Inflammatory macrophage treated with lipopolysaccharide for 1 hour (primary cell): ENCODE measurements around the gene IQSEC3.
"Not testable (repeated sequence)": the region's sequence is repeated elsewhere in the genome, so short reads cannot be mapped to it uniquely, and the experiment has no call there.

Experiments
- DNase-seq, 2 donors: peaks; one replicate each; pipeline ENCODE4 v3.0.0-alpha.2; 2020 to 2022

Gene IQSEC3

DNA sequence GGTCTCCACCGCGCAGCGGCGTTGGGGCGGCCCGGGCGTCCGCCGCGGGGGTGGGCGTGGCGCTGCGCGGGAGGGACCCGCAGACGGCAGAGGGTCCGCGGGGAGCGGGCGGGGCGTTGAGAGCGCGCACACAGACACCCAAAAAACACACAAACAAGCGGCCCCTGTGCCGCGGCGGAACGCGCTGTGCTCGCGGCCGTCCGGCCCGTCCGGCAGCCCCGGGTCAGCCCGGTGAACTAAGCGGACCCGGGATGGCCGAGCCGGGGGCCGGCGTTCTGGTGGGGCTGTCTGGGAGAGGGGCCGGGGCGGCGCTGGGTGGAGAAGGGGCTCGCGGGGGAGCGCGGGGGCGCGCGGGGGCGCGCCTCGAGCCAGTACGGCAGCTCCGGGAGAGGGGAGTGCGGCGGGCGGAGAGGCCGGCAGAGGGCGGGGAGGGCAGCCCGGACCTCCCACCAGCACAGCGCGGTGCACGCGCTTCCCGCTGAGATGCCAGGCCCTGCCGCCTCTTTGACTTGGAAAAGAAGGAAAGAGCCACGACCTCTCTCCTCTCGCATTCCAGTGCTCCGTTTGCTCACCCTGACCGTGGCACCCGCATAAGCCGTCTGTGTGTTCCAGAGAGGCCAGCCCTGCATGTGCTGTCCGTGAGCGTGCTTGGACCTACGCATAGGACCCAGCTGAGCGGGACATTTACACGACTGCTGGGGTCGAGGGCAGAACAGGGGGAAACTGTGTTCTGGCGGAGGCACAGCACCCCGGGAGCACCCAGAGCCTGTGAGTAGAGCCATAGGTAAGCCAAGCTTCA lies 137.1 kb downstream of the IQSEC3 start:
- DNase-seq, result no peak

DNA sequence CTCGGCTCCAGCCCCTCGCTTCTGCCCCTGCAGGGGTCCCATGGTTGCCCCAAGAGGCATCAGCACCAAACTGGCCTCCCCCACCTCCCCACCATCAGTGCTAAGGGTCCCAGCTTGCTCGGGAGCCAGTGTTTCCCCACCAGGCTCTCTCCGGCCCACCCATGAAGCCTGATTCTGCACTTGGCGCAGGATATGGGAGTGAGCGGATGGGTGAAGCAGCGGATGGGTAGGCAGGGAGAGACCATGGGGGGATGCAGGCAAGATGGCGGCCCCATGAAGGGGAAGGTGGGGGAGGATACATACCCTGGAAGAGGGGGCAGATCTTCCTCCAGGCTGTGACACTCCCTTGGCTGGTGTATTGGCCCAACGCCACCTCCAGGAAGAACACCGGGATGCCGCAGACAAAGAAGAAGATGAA lies 137.7 kb downstream of the IQSEC3 start:
- DNase-seq, result no peak

GRCh38 chr12:205026-205425 lies 138.5 kb downstream of the IQSEC3 start:
- DNase-seq, result no peak

- DNase-seq, result no peak
Measured at GRCh38 chr12:206746-207440, 140.3 kb downstream of the IQSEC3 start.

- no peak for DNase-seq
Measured at GRCh38 chr12:207804-208203, 141.2 kb downstream of the IQSEC3 start.

GRCh38 chr12:208813-209212 lies 142.2 kb downstream of the IQSEC3 start:
- DNase-seq, result no peak

- DNase-seq, result no peak
Measured at GRCh38 chr12:209246-209645, 142.7 kb downstream of the IQSEC3 start.

DNA sequence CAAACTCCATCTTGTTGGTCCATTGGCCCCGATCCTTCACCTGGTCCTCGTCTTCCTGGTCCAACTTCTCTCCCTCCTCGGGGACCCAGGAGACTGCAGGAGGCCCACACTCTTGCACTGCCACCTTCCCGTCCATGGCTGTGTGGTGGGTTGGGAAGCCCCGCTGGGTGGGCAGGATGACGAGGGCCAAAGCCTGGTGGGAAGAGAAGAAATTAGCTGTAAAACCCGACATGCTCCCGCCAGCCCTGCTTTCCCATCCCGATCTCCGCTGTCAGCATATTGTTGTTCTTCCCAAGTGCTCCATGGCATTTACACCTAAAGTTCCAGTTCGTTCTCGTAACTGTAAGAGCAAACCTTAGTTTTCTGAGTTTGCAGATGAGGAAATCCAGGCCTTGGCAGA lies 143.3 kb downstream of the IQSEC3 start:
- no peak for DNase-seq

GRCh38 chr12:210277-211141 lies 143.9 kb downstream of the IQSEC3 start:
- no peak for DNase-seq

DNA sequence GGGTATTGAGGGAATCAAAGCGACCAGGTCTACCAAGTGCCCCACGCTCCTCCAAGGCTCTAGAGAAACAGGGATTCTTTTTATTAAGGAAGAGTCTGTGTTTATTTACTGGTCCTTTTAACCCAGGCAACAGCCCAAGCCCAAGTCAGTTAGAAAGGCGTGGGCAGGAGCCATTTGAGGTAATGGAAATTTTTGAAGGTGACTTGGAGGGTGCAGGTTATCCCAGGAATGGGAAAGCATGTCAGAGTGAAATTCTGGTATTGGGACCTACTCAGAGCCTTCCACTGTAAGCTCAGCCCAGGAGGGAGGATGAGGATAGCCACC lies 144.5 kb downstream of the IQSEC3 start:
- DNase-seq, result no peak

DNA sequence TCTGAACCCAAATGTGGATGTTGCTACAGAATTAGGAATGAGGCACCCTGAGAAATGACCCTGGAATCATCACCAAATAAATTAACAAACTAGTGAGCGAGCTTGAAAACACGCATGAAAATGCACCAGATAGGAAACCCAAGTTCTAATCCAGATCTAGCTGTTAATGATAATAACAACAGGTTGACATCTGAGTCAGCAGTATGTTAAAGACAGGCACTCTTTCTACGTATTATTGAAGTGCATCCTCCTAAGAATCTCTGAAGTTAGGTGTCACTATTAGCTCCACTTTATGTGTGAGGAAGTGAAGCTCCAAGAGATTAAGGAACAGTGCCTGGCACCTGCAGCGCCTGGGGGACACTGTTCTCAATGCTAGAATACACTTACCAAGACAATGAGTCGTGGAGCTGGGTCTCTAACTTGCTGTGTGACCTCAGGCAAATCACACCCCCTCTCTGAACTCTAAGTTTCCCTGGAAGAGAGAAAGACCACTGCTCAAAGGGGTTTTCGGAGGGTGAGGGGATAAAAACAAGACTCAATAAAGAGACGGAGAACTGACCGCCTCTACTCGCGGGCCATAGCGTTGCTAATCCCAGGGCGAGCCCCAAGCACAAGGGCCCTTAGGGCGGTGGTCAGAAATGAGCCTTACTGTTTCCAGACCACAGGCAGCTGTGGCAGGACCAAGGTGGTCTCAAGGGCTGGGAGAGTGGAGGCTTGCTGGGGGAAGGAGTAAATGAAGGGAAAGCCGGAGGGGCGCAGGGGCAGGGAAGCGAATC lies 145.3 kb downstream of the IQSEC3 start:
- DNase-seq, result peak in 1 of 2 donors; percentile 14

DNA sequence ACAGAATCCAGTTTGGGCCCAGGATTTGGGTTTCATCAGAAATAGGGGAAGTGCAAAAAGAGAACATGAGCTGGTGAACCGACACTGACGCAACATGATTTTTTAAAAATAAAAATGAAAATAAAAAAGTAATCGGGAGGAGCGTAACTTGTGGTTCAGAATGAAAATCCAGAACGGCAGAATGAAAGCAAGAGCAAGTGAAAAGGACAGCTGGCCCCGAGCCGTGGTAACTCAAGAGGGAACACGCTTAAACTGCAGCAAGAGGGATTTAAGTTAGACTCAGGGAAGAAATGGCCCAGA lies 145.8 kb downstream of the IQSEC3 start:
- DNase-seq, result peak; percentile 79 to 83

DNA sequence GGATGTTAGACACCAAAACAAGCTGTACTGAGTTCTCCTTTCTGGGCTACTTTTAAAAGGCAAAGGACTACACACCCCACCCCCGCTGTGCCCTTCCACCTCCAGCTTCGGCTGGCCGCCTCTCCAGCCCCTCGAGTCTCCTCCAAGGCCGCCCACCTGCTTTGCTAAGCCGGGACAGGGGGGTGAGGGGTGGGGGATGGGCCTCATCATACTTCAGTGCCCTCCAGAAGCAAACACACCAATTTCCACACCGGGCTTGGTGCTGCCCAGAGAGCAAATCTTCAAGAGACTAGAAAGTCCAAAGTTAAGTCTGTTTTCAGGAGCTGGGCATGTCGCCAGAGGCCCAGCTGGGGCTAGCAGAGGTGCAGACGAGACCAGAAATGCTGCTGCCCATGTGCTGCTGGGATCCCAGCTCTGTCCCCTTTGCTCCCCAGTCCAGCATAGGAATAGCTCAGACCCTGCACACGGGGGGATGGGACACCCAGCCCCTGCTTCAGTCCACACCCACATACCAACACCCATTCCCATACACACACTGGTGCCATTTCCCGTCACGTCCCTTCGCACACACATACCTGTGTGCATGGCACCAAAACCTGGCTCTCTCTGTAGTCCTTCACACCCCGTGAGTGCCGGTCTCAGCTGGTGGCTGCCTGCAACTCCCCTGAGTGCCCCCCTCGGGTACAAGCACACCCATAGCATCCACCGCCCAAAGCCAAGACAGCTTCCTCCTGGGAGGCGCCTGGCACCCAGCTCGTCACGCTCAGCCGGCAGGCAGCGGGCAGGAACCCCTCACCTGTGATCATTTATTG lies 146.4 kb downstream of the IQSEC3 start:
- no peak for DNase-seq

DNA sequence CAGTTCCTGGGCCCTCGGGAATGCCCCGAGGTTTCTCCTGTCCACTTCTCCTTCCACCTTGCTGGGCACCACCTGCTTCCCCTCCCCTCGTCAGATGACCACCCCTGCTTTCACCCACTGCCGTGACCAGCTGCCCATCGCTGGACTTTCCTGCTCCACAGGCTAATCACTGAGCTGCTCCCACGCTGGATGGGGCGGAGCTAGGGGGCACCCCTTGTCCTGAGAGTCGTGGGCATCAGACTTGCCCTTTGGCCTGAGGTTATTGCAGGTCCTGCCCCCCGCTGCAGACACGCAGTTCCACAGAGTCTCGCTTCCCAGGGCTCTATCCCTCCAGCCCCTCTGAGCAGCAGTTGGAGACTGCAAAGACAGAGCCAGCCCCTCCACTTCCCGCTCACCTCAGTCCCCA lies 147.0 kb downstream of the IQSEC3 start:
- peak; percentile 55 to 75 for DNase-seq

DNA sequence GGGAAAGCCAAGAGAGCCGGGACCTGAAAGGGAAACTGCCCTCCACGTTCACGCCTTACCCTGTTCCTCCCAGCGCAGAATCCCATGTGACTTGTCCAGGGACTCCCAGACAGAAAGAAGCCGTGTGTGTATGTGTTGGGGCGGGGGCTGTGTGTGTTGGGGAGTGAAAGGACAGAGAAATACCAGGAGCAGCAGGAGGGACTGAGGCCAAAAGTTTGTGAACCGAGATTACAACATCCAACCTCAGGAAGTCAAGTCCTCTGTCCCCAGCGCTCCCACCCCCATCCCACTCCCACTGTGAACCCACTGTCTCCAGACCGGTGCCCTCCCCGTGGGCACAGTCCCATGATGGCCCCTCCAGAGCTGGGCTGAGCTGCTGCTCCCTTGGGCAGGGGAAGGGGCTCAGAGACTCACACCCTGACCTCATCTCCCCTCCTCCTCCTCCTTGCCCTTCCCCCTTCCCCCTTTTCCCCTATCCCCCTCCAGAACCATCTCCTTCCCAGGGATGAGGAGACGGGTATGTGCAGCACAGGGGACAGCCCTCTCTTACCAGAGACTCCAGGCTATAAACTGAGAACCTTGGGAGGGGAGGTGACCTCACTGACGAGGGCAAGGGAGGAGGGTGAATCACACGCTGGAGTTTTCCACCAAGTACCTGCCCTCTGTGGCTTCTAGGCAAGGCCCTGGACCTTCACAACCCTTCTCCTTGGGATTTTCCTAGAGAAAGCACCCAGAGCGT lies 147.6 kb downstream of the IQSEC3 start, which contains the start of gene SLC6A12:
TSS of gene SLC6A12 (minus strand) at position 155 of the 739 bp plus-strand sequence. CDS start 4,171 bp downstream, outside the sequence.
- peak; percentile 60 to 85 for DNase-seq

DNA sequence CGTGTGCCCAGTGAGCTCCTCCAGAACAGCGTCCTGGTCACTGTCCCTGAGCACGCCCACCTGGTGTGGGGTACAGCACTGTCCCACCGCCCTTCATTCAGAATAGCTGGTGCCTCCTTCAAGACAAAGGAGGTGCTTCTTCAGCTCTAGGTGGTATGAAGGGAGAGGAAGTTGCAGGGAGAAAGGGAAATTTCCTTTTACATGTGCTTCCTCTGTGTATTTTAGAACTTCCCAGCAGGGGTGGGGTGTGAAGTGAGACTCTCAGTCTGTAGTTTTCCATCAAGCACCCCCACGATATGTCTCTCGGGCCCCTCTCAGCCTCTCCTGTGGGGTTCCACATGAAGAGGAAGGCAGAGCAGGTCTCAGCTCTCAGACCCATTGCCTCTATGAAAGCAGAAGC lies 148.5 kb downstream of the IQSEC3 start:
- DNase-seq, result peak; percentile 14 to 54

DNA sequence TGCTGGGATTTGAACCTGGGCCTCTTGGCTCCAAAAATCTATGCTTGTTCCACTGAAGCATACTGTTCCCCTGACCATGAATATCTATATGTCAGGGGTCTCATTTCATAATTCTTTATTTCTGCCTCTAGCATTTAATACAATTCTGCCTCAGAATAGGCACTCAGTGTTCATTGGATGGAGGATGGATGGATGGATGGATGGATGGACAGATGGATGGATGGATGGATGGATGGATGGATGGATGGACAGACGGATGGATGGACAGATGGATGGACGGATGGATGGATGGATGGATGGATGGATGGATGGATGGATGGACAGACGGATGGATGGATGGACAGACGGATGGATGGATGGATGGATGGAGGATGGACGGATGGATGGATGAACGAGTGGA lies 150.5 kb downstream of the IQSEC3 start:
- not testable (repeated sequence) for DNase-seq

GRCh38 chr12:218221-218620 lies 151.7 kb downstream of the IQSEC3 start:
- no peak for DNase-seq

DNA sequence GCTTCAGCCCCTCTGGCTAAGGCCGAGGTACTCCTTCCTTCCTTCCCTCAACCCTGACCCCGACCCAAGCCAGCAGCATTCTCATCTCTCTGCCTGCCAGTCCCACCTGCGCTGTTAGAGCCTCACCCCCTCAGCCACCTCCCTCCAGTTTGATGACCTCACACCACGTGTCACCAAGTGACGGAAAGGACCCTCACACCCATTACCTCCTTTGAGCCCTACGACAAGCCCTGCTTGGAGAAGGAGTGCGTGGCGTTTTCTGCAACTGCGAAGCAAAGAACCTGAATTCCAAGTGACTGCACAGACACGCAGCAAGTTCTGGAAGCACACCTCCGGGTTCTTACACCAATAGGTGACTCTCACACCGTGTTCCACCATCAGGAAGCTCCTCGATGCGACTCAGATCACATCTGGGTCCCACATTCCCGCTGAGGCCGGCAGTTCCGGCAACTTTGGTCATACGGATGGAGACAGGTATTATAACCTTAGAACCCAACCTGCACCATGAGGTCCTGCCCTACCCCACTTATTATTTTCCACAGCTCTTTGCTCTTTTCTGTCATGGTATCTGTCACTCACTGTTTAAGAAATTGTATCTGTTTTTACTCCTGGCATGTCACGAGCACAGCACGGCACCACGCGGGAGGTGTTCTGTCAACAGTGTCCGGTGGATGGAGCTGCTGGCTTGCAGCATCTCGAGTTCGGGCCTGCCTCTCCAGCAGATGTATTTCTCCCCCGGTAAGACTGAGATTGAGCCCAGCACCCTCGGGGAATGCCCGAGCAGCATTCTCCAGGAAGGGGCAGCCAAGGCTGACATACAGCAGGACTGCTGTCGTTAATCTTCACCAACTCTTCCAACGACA lies 152.4 kb downstream of the IQSEC3 start:
- DNase-seq, result no peak

- peak; percentile 78 to 95 for DNase-seq
Measured at GRCh38 chr12:219891-220352, 153.4 kb downstream of the IQSEC3 start.
